ENCODE measurements around the gene RHOF. TPM values are rescaled to one million over a fixed set of nuclear protein-coding genes. Genes with fewer than 3 reads are reported as not detected.

Gene RHOF
- total RNA-seq, 2 donors from 2014 or later, result 9.9 to 10.2 TPM

DNA sequence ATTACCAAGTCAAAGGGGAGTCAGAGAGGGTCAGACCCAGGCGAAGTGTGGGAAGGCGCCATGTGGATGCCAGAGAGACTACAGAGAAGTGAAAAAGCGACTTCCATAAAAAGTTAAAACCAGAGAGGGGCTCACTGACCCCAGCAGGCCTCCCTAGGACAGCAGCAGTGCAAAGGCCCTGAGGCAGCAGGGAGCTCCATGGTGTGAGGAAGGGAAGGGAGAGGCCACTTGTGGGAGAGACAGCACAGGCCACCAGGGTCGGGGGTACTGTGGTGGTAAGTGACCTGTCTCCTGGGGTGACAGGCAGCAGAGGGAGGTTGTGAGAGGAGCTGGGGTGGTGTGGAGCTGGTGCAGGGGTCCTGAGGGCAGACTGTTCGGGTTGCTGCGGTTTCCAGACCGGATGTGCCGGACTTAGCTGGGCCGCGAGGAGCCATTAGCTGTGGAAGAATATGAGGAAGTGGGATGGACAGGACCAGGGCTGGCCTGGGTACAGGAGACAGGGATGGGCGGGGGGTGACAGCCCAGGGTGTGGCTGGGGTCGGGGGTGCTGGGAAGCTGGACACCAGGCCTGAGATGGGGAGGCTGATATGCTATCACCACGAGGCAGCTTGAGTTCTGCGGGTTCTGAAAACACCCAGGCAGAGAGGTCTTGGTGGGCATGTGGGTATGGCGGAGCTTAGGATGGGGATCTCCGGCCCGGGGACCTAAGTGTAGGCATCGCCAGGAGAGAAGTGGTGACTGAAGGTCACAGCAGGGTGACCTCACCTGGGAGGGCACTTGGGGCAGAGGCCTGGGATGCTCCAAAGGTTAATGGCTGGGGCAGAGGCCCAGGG lies 33.0 kb upstream of the RHOF start:
- ATAC-seq, result no peak
- Histone ChIP-seq H3K27me3 (no peaks in the 10 kb centered on the region), H3K36me3 (replicated peaks in 1 of 2; ENCODE audit: insufficient read depth in 1 of 2, low read depth in 2 of 2) (peaks cover 12 to 46% of the 10 kb centered on the region in 2 donors), H3K4me3 (no peak overlapping the region), H3K27ac (no peak overlapping the region), H3K4me1 (no peaks in the 10 kb centered on the region), H3K9me3 (no peaks in the 10 kb centered on the region)
- WGBS, 2 donors, result 87 to 89% methylated on average over 16 to 18 of the region's 18 CpGs
- TF ChIP-seq, protein P1, sequence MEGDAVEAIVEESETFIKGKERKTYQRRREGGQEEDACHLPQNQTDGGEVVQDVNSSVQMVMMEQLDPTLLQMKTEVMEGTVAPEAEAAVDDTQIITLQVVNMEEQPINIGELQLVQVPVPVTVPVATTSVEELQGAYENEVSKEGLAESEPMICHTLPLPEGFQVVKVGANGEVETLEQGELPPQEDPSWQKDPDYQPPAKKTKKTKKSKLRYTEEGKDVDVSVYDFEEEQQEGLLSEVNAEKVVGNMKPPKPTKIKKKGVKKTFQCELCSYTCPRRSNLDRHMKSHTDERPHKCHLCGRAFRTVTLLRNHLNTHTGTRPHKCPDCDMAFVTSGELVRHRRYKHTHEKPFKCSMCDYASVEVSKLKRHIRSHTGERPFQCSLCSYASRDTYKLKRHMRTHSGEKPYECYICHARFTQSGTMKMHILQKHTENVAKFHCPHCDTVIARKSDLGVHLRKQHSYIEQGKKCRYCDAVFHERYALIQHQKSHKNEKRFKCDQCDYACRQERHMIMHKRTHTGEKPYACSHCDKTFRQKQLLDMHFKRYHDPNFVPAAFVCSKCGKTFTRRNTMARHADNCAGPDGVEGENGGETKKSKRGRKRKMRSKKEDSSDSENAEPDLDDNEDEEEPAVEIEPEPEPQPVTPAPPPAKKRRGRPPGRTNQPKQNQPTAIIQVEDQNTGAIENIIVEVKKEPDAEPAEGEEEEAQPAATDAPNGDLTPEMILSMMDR (IDR thresholded peaks at IDR 0.05), result no peak
- no peak for TF ChIP-seq POLR2A (IDR thresholded peaks at IDR 0.05)
- DNase-seq, result no peak
- intact Hi-C loops (cut with DNase I), result no loop called here

DNA sequence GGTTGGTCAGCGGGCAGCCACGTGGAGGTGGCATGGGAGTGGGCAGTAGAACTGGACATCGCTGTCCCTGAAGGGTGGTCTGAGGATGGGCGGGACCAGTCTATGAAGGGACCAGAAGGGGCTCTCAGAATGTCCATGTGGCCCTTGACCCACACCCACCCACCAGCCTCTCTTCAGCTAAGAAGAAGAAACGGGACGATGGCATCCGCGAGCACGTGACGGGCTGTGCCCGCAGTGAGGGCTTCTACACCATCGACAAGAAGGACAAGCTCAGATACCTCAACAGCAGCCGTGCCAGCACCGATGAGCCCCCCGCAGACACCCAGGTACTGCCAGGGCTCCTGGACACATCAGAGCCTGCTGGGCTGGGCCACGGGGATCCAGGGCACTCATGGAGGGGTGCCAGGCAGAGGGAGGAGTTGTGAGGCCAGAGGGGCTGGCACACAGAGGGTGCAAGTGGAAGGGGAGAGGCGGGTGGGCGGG lies 31.6 kb upstream of the RHOF start:
- Histone ChIP-seq H3K4me1 (no peaks in the 10 kb centered on the region), H3K27ac (no peak overlapping the region), H3K4me3 (no peak overlapping the region), H3K9me3 (no peaks in the 10 kb centered on the region), H3K36me3 (replicated peaks in 1 of 2; ENCODE audit: insufficient read depth in 1 of 2, low read depth in 2 of 2) (peaks cover 20 to 47% of the 10 kb centered on the region in 2 donors), H3K27me3 (no peaks in the 10 kb centered on the region)
- intact Hi-C loops (cut with DNase I), result no loop called here
- DNase-seq (no peak), ATAC-seq (peak; percentile 22)
- TF ChIP-seq, protein P1 (IDR thresholded peaks at IDR 0.05), result no peak
- TF ChIP-seq POLR2A (IDR thresholded peaks at IDR 0.05), result no peak
- 80 to 89% methylated on average over 6 to 18 of the region's 18 CpGs for WGBS, 2 donors

DNA sequence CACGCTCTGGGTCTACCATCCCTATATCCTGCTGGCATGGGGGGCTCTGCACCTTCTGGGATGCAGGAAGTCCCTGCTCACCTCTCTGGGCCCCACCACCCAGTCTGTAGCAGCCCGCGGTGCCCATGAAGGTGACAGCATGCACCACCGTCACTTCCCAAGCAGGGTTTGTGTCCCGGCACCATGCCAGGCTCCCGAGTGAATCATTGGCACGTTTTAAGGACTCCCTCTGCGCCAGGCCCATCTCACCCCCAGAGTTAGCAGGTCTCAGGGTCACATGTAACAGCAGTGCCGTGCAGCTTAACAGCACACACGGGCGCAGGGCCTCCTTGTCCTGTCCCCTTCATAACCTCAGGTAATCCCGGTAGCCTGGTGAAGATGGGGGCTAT lies 30.2 kb upstream of the RHOF start:
- intact Hi-C loops (cut with DNase I), result no loop called here
- TF ChIP-seq POLR2A (IDR thresholded peaks at IDR 0.05), result no peak
- TF ChIP-seq, protein P1 (IDR thresholded peaks at IDR 0.05), result no peak
- peaks cover 25 to 53% of the 10 kb centered on the region in 2 donors for H3K36me3 ChIP-seq (replicated peaks in 1 of 2; ENCODE audit: insufficient read depth in 1 of 2, low read depth in 2 of 2)

DNA sequence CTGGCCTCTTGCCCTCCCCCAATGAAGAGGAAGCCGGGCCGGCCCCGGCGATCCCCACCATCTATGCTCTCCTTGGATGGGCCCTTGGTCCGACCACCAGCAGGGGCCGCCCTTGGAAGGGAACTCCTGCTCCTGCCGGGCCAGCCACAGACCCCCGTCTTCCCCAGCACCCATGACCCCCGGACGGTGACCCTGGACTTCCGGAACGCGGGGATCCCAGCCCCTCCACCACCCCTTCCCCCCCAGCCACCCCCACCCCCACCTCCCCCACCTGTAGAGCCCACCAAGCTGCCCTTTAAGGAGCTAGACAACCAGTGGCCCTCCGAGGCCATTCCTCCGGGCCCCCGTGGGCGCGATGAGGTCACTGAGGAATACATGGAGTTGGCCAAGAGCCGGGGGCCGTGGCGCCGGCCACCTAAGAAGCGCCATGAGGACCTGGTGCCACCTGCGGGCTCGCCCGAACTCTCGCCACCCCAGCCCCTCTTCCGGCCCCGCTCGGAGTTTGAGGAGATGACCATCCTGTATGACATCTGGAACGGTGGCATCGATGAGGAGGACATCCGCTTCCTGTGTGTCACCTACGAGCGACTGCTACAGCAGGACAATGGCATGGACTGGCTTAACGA lies 29.7 kb upstream of the RHOF start:
- Histone ChIP-seq H3K9me3 (no peaks in the 10 kb centered on the region), H3K4me3 (no peak overlapping the region), H3K27me3 (no peaks in the 10 kb centered on the region), H3K27ac (no peak overlapping the region), H3K4me1 (no peaks in the 10 kb centered on the region), H3K36me3 (replicated peaks in 1 of 2; ENCODE audit: insufficient read depth in 1 of 2, low read depth in 2 of 2) (peaks cover 21 to 51% of the 10 kb centered on the region in 2 donors)
- intact Hi-C loops (cut with DNase I), result no loop called here
- TF ChIP-seq, protein P1 (IDR thresholded peaks at IDR 0.05), result no peak
- TF ChIP-seq POLR2A (IDR thresholded peaks at IDR 0.05), result no peak
- no peak for ATAC-seq
- DNase-seq, result no peak
- 81 to 86% methylated on average over 14 to 31 of the region's 36 CpGs for WGBS, 2 donors

More for the DNA sequence above, 30.2 kb upstream of the RHOF start:
- 73 to 100% methylated on average over 1 to 12 of the region's 12 CpGs for WGBS, 2 donors
- Histone ChIP-seq H3K9me3 (no peaks in the 10 kb centered on the region), H3K27ac (no peak overlapping the region), H3K4me3 (no peak overlapping the region), H3K27me3 (no peaks in the 10 kb centered on the region), H3K4me1 (no peaks in the 10 kb centered on the region)
- ATAC-seq, result no peak
- no peak for DNase-seq

Data from body of pancreas (tissue), 4 donors.